ENCODE measurements around the gene SYNE2.

SYNE2 gene

GRCh38 chr14:63909984-63910383, 57.2 kb downstream of the SYNE2 start:
- no peak overlapping the region for H3K4me3 ChIP-seq (ENCODE audit: low read depth, low read length)
- DNase-seq (ENCODE audit: low read depth), result no peak
- TF ChIP-seq CTCF (IDR thresholded peaks at IDR 0.05; ENCODE audit: low read depth, low read length, missing control alignments), result no peak

GRCh38 chr14:63910583-63911363, 58.0 kb downstream of the SYNE2 start:
- no peak overlapping the region for H3K4me3 ChIP-seq (ENCODE audit: low read depth, low read length)
- no peak for DNase-seq (ENCODE audit: low read depth)
- no peak for TF ChIP-seq CTCF (IDR thresholded peaks at IDR 0.05; ENCODE audit: low read depth, low read length, missing control alignments)

- no peak for DNase-seq (ENCODE audit: low read depth)
- no peak for TF ChIP-seq CTCF (IDR thresholded peaks at IDR 0.05; ENCODE audit: low read depth, low read length, missing control alignments)
- H3K4me3 ChIP-seq (ENCODE audit: low read depth, low read length), result no peak overlapping the region
Observed at GRCh38 chr14:63911404-63911803, 58.6 kb downstream of the SYNE2 start.

GRCh38 chr14:63912286-63912685, 59.5 kb downstream of the SYNE2 start:
- no peak for TF ChIP-seq CTCF (IDR thresholded peaks at IDR 0.05; ENCODE audit: low read depth, low read length, missing control alignments)
- no peak overlapping the region for H3K4me3 ChIP-seq (ENCODE audit: low read depth, low read length)

GRCh38 chr14:63918411-63918810, 65.6 kb downstream of the SYNE2 start:
- no peak overlapping the region for H3K4me3 ChIP-seq (ENCODE audit: low read depth, low read length)
- DNase-seq (ENCODE audit: low read depth), result no peak
- TF ChIP-seq CTCF (IDR thresholded peaks at IDR 0.05; ENCODE audit: low read depth, low read length, missing control alignments), result no peak

More at GRCh38 chr14:63912286-63912685, 59.5 kb downstream of the SYNE2 start:
- DNase-seq (ENCODE audit: low read depth), result no peak

GRCh38 chr14:63922696-63923421, 70.1 kb downstream of the SYNE2 start:
- H3K4me3 ChIP-seq (ENCODE audit: low read depth, low read length), result no peak overlapping the region
- no peak for DNase-seq (ENCODE audit: low read depth)
- TF ChIP-seq CTCF (IDR thresholded peaks at IDR 0.05; ENCODE audit: low read depth, low read length, missing control alignments), result no peak
